Breast epithelium (tissue), 3 donors: ENCODE data around the gene CCDC187.

Source experiments
- CTCF ChIP-seq, 3 donors: fragments of 450-650 bp; IDR thresholded peaks; one replicate each; pipeline ENCODE4 v1.5.1; 2016 to 2017; ENCODE audit warnings: antibody characterized with exemption in 3 of 3, mild to moderate bottlenecking in 3 of 3, moderate library complexity in 3 of 3
- POLR2A ChIP-seq: fragments of 450-650 bp; IDR thresholded peaks from one replicate; pipeline ENCODE4 v1.6.1; 2016; ENCODE audit warnings: antibody characterized with exemption, mild to moderate bottlenecking, moderate library complexity

DNA sequence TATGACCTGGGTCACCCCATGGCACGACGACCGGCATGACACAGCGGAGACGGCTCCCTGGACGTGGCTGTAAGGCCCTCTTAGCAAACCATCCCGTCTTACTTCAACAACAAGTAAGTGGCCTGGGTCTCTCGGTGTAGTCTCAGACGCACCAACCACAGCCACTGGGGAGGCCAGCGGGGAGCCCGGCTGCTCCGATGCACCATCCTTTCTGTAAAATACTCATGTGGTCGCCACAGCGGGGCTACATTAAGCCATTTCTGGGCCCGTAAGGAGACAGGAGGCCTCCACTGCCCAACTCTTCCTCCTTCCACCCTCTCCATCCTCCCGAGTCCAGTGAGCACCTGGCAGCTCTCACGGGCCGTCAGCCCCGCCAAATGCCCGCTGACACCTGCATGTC, 63.0 kb downstream of the CCDC187 start:
- no peak for TF ChIP-seq CTCF (IDR thresholded peaks at IDR 0.05)
- TF ChIP-seq POLR2A, result no peak
